ENCODE measurements around the gene KIF23.

DNA sequence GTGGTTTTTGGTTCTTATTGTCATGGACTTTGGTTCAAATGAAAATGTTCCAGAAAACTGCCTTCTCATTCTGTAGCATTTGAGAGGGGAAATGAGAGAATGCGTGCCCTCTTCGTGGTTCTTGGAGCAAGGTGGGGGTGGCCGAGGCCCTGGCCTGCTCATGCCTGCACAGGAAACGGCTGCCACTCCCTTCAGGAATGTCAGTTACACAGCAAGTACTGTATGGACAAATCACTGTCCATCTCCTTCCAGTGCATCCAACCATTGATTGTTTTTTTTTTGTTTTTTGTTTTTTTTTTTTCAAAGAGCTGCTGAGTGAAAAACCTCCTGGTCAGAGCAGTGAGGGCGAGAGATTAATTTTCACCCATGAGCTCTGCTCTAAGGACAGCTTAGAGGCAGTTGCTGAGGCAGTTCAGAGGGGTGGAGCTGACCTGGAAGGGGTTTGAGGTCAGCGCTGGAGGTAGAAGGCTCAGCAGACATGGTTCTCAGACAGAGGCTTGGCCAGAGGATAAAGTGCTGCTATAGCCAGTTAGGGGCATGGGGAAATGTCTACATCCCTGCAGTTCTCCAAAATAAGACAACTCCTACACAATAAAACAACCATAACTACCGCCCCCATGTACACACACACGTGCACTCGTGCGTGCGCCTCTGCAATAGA is 20.2 kb upstream of the KIF23 start:
- TF ChIP-seq, protein P1, sequence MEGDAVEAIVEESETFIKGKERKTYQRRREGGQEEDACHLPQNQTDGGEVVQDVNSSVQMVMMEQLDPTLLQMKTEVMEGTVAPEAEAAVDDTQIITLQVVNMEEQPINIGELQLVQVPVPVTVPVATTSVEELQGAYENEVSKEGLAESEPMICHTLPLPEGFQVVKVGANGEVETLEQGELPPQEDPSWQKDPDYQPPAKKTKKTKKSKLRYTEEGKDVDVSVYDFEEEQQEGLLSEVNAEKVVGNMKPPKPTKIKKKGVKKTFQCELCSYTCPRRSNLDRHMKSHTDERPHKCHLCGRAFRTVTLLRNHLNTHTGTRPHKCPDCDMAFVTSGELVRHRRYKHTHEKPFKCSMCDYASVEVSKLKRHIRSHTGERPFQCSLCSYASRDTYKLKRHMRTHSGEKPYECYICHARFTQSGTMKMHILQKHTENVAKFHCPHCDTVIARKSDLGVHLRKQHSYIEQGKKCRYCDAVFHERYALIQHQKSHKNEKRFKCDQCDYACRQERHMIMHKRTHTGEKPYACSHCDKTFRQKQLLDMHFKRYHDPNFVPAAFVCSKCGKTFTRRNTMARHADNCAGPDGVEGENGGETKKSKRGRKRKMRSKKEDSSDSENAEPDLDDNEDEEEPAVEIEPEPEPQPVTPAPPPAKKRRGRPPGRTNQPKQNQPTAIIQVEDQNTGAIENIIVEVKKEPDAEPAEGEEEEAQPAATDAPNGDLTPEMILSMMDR (IDR thresholded peaks at IDR 0.05), result no peak
- no peak for TF ChIP-seq POLR2A (IDR thresholded peaks at IDR 0.05)
- TF ChIP-seq EP300 (IDR thresholded peaks at IDR 0.05), result no peak
